A549 treated with Mapracorat at 1 μM for 4 hours (cell line): ENCODE data around the gene TOPORS. TPM values are rescaled to one million over a fixed set of nuclear protein-coding genes. Genes with fewer than 3 reads are reported as not detected.

ENCODE experiments used
- total RNA-seq: library from RNA; stranded (reverse); fragments of 200-300 nt; extraction: Qiagen RNA extraction; gene quantifications from 5 replicates; pipeline ENCODE4 v1.2.3, GENCODE V29; 2022

The TOPORS gene
- total RNA-seq: 10.7 to 14.0 TPM (median 12.4 TPM) in 5 replicates

GRCh38 chr9:32552172-32552872 lies at the start of gene TOPORS, which contains the start of gene SMIM27:
Gene TOPORS, minus strand, starts transcription at chr9:32552586. Its CDS starts 150 bp downstream, at chr9:32552436.
Gene SMIM27, plus strand, starts transcription at chr9:32552327. Its CDS starts 108 bp downstream, at chr9:32552435.

GRCh38 chr9:32572900-32573523 lies 20.6 kb upstream of the TOPORS start, which contains the start of gene NDUFB6:
Gene NDUFB6, minus strand, starts transcription at chr9:32573159. Its CDS starts 99 bp downstream, at chr9:32573060.

DNA sequence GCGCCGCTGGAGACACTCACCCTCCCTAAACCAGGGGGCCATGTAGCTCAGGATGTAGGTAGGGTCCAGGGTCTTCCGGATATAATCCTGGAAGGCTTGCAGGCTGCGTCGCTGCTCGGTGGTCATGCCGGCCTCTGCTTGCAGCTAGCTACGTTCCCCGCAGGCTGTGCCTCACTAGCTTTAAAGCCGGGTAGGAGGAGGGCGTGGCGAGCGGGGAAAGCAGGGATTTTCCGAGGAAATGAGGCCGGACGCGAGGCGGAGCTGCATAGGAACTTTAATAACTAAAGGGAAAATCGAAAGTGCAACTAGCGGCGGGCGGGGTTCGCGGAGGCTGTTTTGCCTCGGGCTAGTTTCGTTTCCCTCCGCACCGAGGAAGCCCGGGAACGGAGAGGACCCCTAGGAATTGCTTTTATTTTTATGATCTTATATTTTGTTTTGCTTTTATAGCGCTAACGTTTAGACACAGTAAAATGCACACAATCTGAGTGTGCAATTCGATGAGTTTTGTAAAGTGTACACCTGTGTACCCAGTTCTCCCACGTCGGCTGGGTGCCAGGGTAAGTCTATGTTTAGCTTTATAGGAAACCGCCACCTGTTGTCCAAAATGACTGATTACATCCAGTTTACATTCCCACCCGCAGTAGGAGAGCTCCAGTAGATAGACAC lies 26.2 kb downstream of the TOPORS start, which contains the start of gene RIGI:
Gene RIGI (minus strand): TSS at position 156 of the 666 bp plus-strand sequence. CDS start 30 bp downstream, at position 126.

Other genes with a start within 250 kb of the TOPORS start
- gene ACO1, start 167.9 kb downstream of the TOPORS start, total RNA-seq: 26.0 to 28.3 TPM (median 26.9 TPM) in 5 replicates
- gene RIGI, start 26.4 kb downstream of the TOPORS start, total RNA-seq: 2.6 to 3.4 TPM (median 2.8 TPM) in 5 replicates
- 13.8 to 17.2 TPM (median 14.1 TPM) in 5 replicates for gene SMIM27, start 259 bp downstream of the TOPORS start, total RNA-seq
- gene NDUFB6, start 20.6 kb upstream of the TOPORS start, total RNA-seq: 106 to 115 TPM (median 112 TPM) in 5 replicates
- gene TAF1L, start 83.1 kb upstream of the TOPORS start, total RNA-seq: not detected in 5 replicates
- 0.04 TPM in 1 of 5 replicates, not detected in the others for gene TMEM215, start 231.0 kb upstream of the TOPORS start, total RNA-seq